Mesenchymal stem cell (in vitro differentiated cells and primary cell): Measurements from ENCODE around the gene TBL3.

Experiments used
- DNase-seq: peaks from one replicate; pipeline ENCODE4 v3.0.0-alpha.2; 2013
- H2AFZ ChIP-seq: one replicate; pipeline ENCODE4 v1.6.1; 2013; ENCODE audit warnings: low read depth, mild to moderate bottlenecking, control low read depth, inconsistent platforms, low read length, moderate library complexity
- H2AK5ac ChIP-seq: 2 replicates; pipeline ENCODE4 v1.6.1; 2013; ENCODE audit warnings: low read length, moderate library complexity, mild to moderate bottlenecking, inconsistent platforms; ENCODE audit not compliant: severe bottlenecking
- H2BK120ac ChIP-seq: one replicate; pipeline ENCODE4 v1.6.1; 2013; ENCODE audit warnings: low read depth, mild to moderate bottlenecking, inconsistent platforms, low read length, moderate library complexity
- H2BK12ac ChIP-seq, 2 experiments: one replicate each; pipeline ENCODE4 v1.6.1; 2013; ENCODE audit warnings: inconsistent platforms in 2 of 2, low read length in 2 of 2, mild to moderate bottlenecking in 2 of 2, moderate library complexity in 2 of 2, control low read depth in 1 of 2
- H2BK15ac ChIP-seq: one replicate; pipeline ENCODE4 v1.6.1; 2013; ENCODE audit warnings: mild to moderate bottlenecking, low read depth, inconsistent platforms; ENCODE audit not compliant: poor library complexity, severe bottlenecking
- H2BK5ac ChIP-seq: 2 replicates; pipeline ENCODE4 v1.6.1; 2013; ENCODE audit warnings: low read depth, mild to moderate bottlenecking, low read length, control low read depth, inconsistent platforms; ENCODE audit not compliant: poor library complexity, severe bottlenecking
- H3K14ac ChIP-seq, 2 experiments: one replicate each; pipeline ENCODE4 v1.6.1; 2013; ENCODE audit warnings: inconsistent platforms in 2 of 2, low read length in 2 of 2, control low read depth in 1 of 2, mild to moderate bottlenecking in 1 of 2, moderate library complexity in 1 of 2
- H3K18ac ChIP-seq, 2 experiments: one replicate each; pipeline ENCODE4 v1.6.1; 2013; ENCODE audit warnings: inconsistent platforms in 2 of 2, low read length in 2 of 2, control low read depth in 1 of 2, low read depth in 1 of 2, mild to moderate bottlenecking in 1 of 2
- H3K23ac ChIP-seq, 2 experiments: one replicate each; pipeline ENCODE4 v1.6.1; 2013; ENCODE audit warnings: inconsistent platforms in 2 of 2, low read length in 2 of 2, mild to moderate bottlenecking in 2 of 2, moderate library complexity in 2 of 2, control low read depth in 1 of 2
- H3K27ac ChIP-seq: 2 replicates; pipeline ENCODE4 v1.5.1; 2013; ENCODE audit warnings: mild to moderate bottlenecking, moderate library complexity, low read length, control low read depth, inconsistent platforms; ENCODE audit not compliant: poor library complexity, severe bottlenecking
- H3K27me3 ChIP-seq, 2 experiments: 2 replicates each; pipeline versions ENCODE4 v1.6.1 to v1.7.0; 2013; ENCODE audit warnings: low read length in 2 of 2, mild to moderate bottlenecking in 2 of 2, moderate library complexity in 2 of 2, control low read depth in 1 of 2, inconsistent platforms in 1 of 2; ENCODE audit not compliant: control insufficient read depth in 1 of 2, insufficient read depth in 1 of 2
- H3K36me3 ChIP-seq, 2 experiments: 2 replicates each; pipeline versions ENCODE4 v1.6.1 to v1.7.0; 2013; ENCODE audit warnings: low read length in 2 of 2, control low read depth in 1 of 2, inconsistent platforms in 1 of 2, low read depth in 1 of 2, mild to moderate bottlenecking in 1 of 2; ENCODE audit not compliant: insufficient read depth in 2 of 2, control insufficient read depth in 1 of 2
- H3K4ac ChIP-seq, 2 experiments: one replicate each; pipeline ENCODE4 v1.6.1; 2013; ENCODE audit warnings: inconsistent platforms in 2 of 2, low read length in 2 of 2, mild to moderate bottlenecking in 2 of 2, moderate library complexity in 2 of 2, control low read depth in 1 of 2, low read depth in 1 of 2
- H3K4me1 ChIP-seq: 2 replicates; pipeline ENCODE4 v1.6.1; 2013; ENCODE audit warnings: low read depth, low read length, control low read depth; ENCODE audit not compliant: control insufficient read depth, insufficient read depth
- H3K4me2 ChIP-seq: 2 replicates; pipeline ENCODE4 v1.6.1; 2013; ENCODE audit warnings: low read length, mild to moderate bottlenecking, inconsistent platforms; ENCODE audit not compliant: poor library complexity, severe bottlenecking
- H3K4me3 ChIP-seq, 2 experiments: 2 replicates each; pipeline versions ENCODE4 v1.5.1 to v1.7.0; 2013; ENCODE audit warnings: low read length in 2 of 2, mild to moderate bottlenecking in 2 of 2, control low read depth in 1 of 2, low read depth in 1 of 2; ENCODE audit not compliant: insufficient read depth in 1 of 2
- H3K79me1 ChIP-seq: replicated peaks from 2 replicates; pipeline ENCODE4 v1.6.1; 2013; ENCODE audit warnings: mild to moderate bottlenecking, control low read depth, low read length, inconsistent platforms; ENCODE audit not compliant: poor library complexity, severe bottlenecking
- H3K9ac ChIP-seq: 2 replicates; pipeline ENCODE4 v1.7.0; 2013; ENCODE audit warnings: mild to moderate bottlenecking, low read length, moderate library complexity
- H3K9me3 ChIP-seq: 2 replicates; pipeline ENCODE4 v1.7.0; 2013; ENCODE audit warnings: mild to moderate bottlenecking, low read length; ENCODE audit not compliant: control insufficient read depth
- H4K8ac ChIP-seq: one replicate; pipeline ENCODE4 v1.6.1; 2013; ENCODE audit warnings: inconsistent platforms, mild to moderate bottlenecking, low read length, moderate library complexity
- H4K91ac ChIP-seq: one replicate; pipeline ENCODE4 v1.6.1; 2013; ENCODE audit warnings: mild to moderate bottlenecking, low read length, inconsistent platforms
- WGBS: methylation state at CpG from one replicate; pipeline ENCODE4 v1.1.7; 2013; ENCODE audit warnings: mixed read lengths; 5-methylcytosine and 5-hydroxymethylcytosine counted together

Gene TBL3

DNA sequence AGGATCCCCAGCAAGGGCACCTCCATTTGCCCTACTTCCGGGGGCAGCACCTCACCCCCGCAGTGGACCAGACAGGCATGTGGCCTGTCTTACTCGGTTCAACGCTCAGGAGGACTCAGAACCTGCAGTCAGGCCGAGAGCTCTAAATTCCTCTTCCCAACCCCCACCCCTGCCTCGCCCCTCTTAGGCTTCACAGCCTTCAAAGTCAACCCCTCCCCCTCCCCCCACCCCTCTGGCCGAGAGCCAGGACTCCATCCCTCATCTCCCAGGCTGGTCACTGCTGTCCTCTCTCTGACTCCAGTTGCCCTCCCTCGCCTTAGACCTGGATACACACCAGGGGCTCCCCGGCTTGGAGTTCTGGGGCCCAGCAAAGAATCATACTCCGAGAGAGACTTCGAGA, 45.6 kb upstream of the TBL3 start:
- H3K4me2 ChIP-seq: no peak overlapping the region
- H2AK5ac ChIP-seq: no peak overlapping the region
- no peak overlapping the region for H2BK12ac ChIP-seq
- no peak overlapping the region for H2AFZ ChIP-seq
- H3K36me3 ChIP-seq: no peaks in the 10 kb centered on the region
- no peak for DNase-seq
- H3K4ac ChIP-seq: no peak overlapping the region
- WGBS: 60% methylated on average over 10 of the region's 11 CpGs
- no peak overlapping the region for H3K14ac ChIP-seq
- H3K4me3 ChIP-seq: no peak overlapping the region
- no peak overlapping the region for H4K8ac ChIP-seq
- H3K4me1 ChIP-seq: peaks cover 24% of the 10 kb centered on the region
- H3K18ac ChIP-seq: no peak overlapping the region
- no peak overlapping the region for H3K9ac ChIP-seq
- H4K91ac ChIP-seq: no peak overlapping the region
- H3K27me3 ChIP-seq: peaks cover 31 to 33% of the 10 kb centered on the region in 2 experiments
- H3K9me3 ChIP-seq: no peaks in the 10 kb centered on the region
- no peak overlapping the region for H2BK120ac ChIP-seq
- no peaks in the 10 kb centered on the region for H3K79me1 ChIP-seq
- no peak overlapping the region for H2BK15ac ChIP-seq
- H3K23ac ChIP-seq: no peak overlapping the region
- no peak overlapping the region for H2BK5ac ChIP-seq
- no peak overlapping the region for H3K27ac ChIP-seq

DNA sequence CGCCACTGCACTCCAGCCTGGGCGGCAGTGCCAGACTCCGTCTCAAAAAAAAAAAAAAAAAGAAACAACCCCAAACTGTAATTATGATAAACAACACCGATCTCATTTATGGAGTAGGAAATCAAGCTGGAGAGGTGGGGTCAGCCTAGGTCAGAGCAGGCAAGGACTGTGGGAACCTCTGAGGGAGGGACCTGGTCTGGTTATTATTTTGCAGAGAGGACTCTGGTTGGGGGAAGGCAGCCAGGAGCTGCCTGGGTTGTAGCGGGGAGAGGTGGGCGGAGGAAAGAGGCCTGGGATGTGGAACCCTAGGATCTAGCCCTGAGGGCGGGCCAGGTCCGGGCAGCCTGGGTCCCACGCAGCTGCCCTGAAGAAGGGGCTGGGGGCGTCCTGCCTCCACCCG, 42.7 kb upstream of the TBL3 start:
- 86% methylated on average over 2 of the region's 11 CpGs for WGBS
- peak overlapping the region; percentile 98 for H4K8ac ChIP-seq
- H3K4me3 ChIP-seq: peak overlapping the region; percentile 57 to 72

DNA sequence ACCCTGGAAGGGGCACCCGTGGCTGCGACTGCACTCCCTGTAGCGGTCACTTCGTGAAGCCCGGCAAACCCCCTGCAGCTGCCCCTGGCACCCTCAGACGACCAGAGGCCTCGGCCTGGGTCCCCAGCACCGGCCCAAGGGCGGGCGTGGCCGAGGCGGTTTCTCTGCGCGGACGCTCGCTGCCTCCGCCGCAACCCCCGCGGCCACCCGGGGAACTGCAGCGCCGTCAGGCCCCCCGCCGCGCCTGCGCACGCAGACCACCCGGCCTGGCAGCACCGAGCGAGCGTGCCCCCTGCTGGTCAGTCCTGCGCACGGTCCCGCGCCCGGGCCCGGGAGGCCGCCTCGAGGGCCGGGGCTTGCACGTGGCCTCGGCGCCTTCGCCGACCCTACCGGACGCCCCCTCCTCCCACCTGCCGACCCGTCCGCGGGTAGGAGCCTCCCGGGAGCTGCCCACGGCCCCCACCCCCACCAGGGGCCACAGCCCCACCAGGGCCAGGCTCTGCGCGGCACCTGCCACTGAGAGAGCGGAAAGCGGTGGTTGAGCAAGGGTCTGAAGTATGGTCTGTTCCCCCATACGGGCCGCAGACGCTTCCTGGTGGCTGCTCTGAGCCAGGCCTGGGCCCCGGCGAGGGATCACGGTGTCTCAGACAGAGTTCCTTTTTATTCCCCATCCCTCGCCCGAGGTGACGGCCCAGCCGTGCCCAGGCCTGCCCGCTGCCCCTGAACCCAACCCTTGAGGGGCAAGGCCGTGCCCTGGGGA, 42.1 kb upstream of the TBL3 start:
- 16% methylated on average over 52 of the region's 70 CpGs for WGBS
- Histone ChIP-seq H2AFZ (peak overlapping the region; percentile 54), H3K18ac (peak overlapping the region; percentile 75 to 94), H3K14ac (no peak overlapping the region), H3K9me3 (no peaks in the 10 kb centered on the region), H3K9ac (peak overlapping the region; percentile 63), H3K27me3 (peaks cover 0 to 24% of the 10 kb centered on the region in 2 experiments), H3K4ac (no peak overlapping the region), H3K4me2 (peak overlapping the region; percentile 77), H3K23ac (no peak overlapping the region), H3K36me3 (no peaks in the 10 kb centered on the region), H4K91ac (peak overlapping the region; percentile 81), H3K4me3 (peak overlapping the region; percentile 57 to 72), H3K27ac (no peak overlapping the region), H3K79me1 (no peaks in the 10 kb centered on the region), H2BK5ac (no peak overlapping the region), H2BK12ac (no peak overlapping the region), H2BK15ac (no peak overlapping the region), H4K8ac (peak overlapping the region; percentile 98), H2AK5ac (no peak overlapping the region), H2BK120ac (peak overlapping the region; percentile 50), H3K4me1 (peaks cover 20% of the 10 kb centered on the region)
- peak; percentile 73 for DNase-seq

More for the DNA sequence above, 42.7 kb upstream of the TBL3 start:
- H2BK15ac ChIP-seq: no peak overlapping the region
- peak overlapping the region; percentile 50 for H2BK120ac ChIP-seq
- H3K79me1 ChIP-seq: no peaks in the 10 kb centered on the region
- H3K27ac ChIP-seq: no peak overlapping the region
- H3K18ac ChIP-seq: peak overlapping the region; percentile 75 to 94
- H2AFZ ChIP-seq: no peak overlapping the region
- peaks cover 21% of the 10 kb centered on the region for H3K4me1 ChIP-seq
- H3K4me2 ChIP-seq: peak overlapping the region; percentile 30
- H3K27me3 ChIP-seq: peaks cover 5 to 27% of the 10 kb centered on the region in 2 experiments
- no peak overlapping the region for H2AK5ac ChIP-seq
- H3K36me3 ChIP-seq: no peaks in the 10 kb centered on the region
- H2BK12ac ChIP-seq: no peak overlapping the region
- H3K4ac ChIP-seq: peak overlapping the region in 1 of 2 experiments; percentile 62
- H4K91ac ChIP-seq: peak overlapping the region; percentile 81
- no peak overlapping the region for H3K14ac ChIP-seq
- H2BK5ac ChIP-seq: no peak overlapping the region
- H3K23ac ChIP-seq: no peak overlapping the region
- H3K9ac ChIP-seq: peak overlapping the region; percentile 63
- H3K9me3 ChIP-seq: no peaks in the 10 kb centered on the region
- DNase-seq: no peak

DNA sequence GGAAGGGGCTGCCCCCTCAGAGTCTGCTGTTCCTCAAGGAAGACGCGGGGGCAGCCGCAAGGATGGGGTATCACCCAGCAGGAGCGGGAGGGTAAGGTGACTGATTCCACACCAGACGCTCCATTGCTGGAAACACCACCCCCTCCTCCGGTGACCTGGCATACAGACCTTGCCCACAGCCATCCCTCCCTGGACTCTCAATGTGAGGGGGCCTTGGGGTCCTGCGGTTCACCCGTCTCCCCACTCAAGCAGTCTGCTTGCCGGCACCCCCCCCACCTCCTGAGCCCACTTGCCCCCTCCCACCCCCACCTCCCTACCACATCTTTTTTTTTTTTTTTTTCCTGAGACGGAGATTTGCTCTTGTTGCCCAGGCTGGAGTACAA, 41.5 kb upstream of the TBL3 start:
- Histone ChIP-seq H2BK5ac (no peak overlapping the region), H3K4ac (no peak overlapping the region)
- 92% methylated on average over 9 of the region's 10 CpGs for WGBS

More for the DNA sequence above, 41.5 kb upstream of the TBL3 start:
- Histone ChIP-seq H3K4me1 (peaks cover 22% of the 10 kb centered on the region), H4K8ac (peak overlapping the region; percentile 39), H3K27me3 (peaks cover 0 to 24% of the 10 kb centered on the region in 2 experiments), H3K79me1 (no peaks in the 10 kb centered on the region), H2BK120ac (no peak overlapping the region), H3K9me3 (no peaks in the 10 kb centered on the region), H3K4me2 (no peak overlapping the region), H2BK12ac (no peak overlapping the region), H2BK15ac (no peak overlapping the region), H4K91ac (no peak overlapping the region), H2AK5ac (no peak overlapping the region), H3K36me3 (peaks cover 0 to under 1% of the 10 kb centered on the region in 2 experiments), H3K9ac (no peak overlapping the region), H3K4me3 (no peak overlapping the region), H3K27ac (no peak overlapping the region), H2AFZ (no peak overlapping the region), H3K18ac (no peak overlapping the region), H3K23ac (no peak overlapping the region), H3K14ac (no peak overlapping the region)
- DNase-seq: no peak
